ENCODE results near the gene KLHL42. TPM values are rescaled to one million over a fixed set of nuclear protein-coding genes. Genes with fewer than 3 reads are reported as not detected.

The KLHL42 gene
- total and polyA plus RNA-seq, 9 of the 15 experiments (the other 6 are each of a cell fraction or from before 2014, with no cell fraction given) = 1.5 to 11.8 (median 9.6) TPM

- WGBS (ENCODE audit: insufficient coverage, low coverage, missing lambda C conversion rate) = 49% methylated on average over 2 of the region's 2 CpGs
- POLR2A ChIA-PET = interaction anchor here (1.4 kb wide), 1 partner anchor 209 kb away, joined by 3 read pairs; no protein-coding TSS in a partner anchor
- no TSS peak for BruUV-seq (replicated peaks)
- CTCF ChIA-PET (ENCODE audit: low intra/inter-chr PET ratio) = interaction anchor here (0.6 to 2.3 kb wide), 6 partner anchors 89 to 1140 kb away, joined by 3 to 20 read pairs (median 4); no protein-coding TSS in a partner anchor
- peak; percentile 17 to 44 (median 41); a peak in 4 of 6 replicates for TF ChIP-seq CTCF (IDR thresholded peaks at IDR 0.05 in 2 of 3, conservative IDR thresholded peaks at IDR 0.05 in 1 of 3; ENCODE audit: insufficient read depth in 2 of 3, low read depth in 1 of 3, low read length in 3 of 3)
- peak; percentile 64 for TF ChIP-seq ESRRA (IDR thresholded peaks at IDR 0.05; ENCODE audit: borderline replicate concordance, low read depth)
- TF ChIP-seq SETDB1 (IDR thresholded peaks at IDR 0.05; ENCODE audit: low read length) = no peak
- TF ChIP-seq ATF7 (IDR thresholded peaks at IDR 0.05) = no peak
- TF ChIP-seq ZNF121 (CRISPR knock-in tag; conservative IDR thresholded peaks at IDR 0.05) = no peak
- TF ChIP-seq, protein P1, sequence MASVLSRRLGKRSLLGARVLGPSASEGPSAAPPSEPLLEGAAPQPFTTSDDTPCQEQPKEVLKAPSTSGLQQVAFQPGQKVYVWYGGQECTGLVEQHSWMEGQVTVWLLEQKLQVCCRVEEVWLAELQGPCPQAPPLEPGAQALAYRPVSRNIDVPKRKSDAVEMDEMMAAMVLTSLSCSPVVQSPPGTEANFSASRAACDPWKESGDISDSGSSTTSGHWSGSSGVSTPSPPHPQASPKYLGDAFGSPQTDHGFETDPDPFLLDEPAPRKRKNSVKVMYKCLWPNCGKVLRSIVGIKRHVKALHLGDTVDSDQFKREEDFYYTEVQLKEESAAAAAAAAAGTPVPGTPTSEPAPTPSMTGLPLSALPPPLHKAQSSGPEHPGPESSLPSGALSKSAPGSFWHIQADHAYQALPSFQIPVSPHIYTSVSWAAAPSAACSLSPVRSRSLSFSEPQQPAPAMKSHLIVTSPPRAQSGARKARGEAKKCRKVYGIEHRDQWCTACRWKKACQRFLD (CRISPR knock-in tag; IDR thresholded peaks at IDR 0.05) = no peak
- TF ChIP-seq RAD21 (CRISPR knock-in tag; conservative IDR thresholded peaks at IDR 0.05 in 1 of 2, IDR thresholded peaks at IDR 0.05 in 1 of 2) = 0 out of 4 replicates have a peak, but pooled peaks of 1 of the 2 experiments have one; percentile 21
- TF ChIP-seq NFATC3 (IDR thresholded peaks at IDR 0.05) = no peak
- TF ChIP-seq ZNF41 (CRISPR knock-in tag; conservative IDR thresholded peaks at IDR 0.05) = no peak
- no peak for TF ChIP-seq CHD1 (IDR thresholded peaks at IDR 0.05; ENCODE audit: low read length)
- in situ Hi-C loops (cut with MboI) = no loop called here
- Histone ChIP-seq H3K9me3 (replicated peaks; ENCODE audit: control insufficient read depth, insufficient read depth, low read depth, low read length) (no peaks in the 10 kb centered on the region), H3K4me2 (ENCODE audit: insufficient read depth, low read length) (no peak overlapping the region), H3K27ac (ENCODE audit: extremely low read depth, low read depth, low read length) (no peak overlapping the region), H3K27me3 (ENCODE audit: control insufficient read depth in 2 of 2, insufficient read depth in 2 of 2, low read length in 2 of 2) (no peaks in the 10 kb centered on the region), H3K79me2 (ENCODE audit: control insufficient read depth, insufficient read depth, low read length) (peaks cover 15% of the 10 kb centered on the region; the same call in 2 of the 3 replicates), H3K36me3 (ENCODE audit: control insufficient read depth, insufficient read depth, low read length) (peaks cover 83% of the 10 kb centered on the region), H2AFZ (ENCODE audit: low read depth, low read length) (no peak overlapping the region), H3K4me3 (no peak overlapping the region), H4K20me1 (replicated peaks; ENCODE audit: control insufficient read depth, insufficient read depth, low read length) (no peaks in the 10 kb centered on the region), H3K9me1 (ENCODE audit: control insufficient read depth, insufficient read depth, low read length) (no peaks in the 10 kb centered on the region), H3K4me1 (replicated peaks in 1 of 2; ENCODE audit: control insufficient read depth in 2 of 2, insufficient read depth in 2 of 2, low read length in 2 of 2) (no peaks in the 10 kb centered on the region), H3K9ac (ENCODE audit: insufficient read depth in 1 of 2, low read depth in 2 of 2, low read length in 2 of 2) (no peak overlapping the region)
- ATAC-seq (peak; percentile 78), FAIRE-seq (peak; percentile 77), DNase-seq (ENCODE audit: extremely low read depth in 1 of 4, low spot score in 3 of 4) (peak in 2 of 4 experiments; percentile 23 to 25)
- intact Hi-C loops (cut with micrococcal nuclease) = loop anchor here (2.0 to 10.0 kb wide), 3 partner anchors 89 to 1143 kb away; no protein-coding TSS in a partner anchor
These were observed 47.8 kb upstream of the KLHL42 start for GRCh38 chr12:27732281-27732680.

Data from K562 (cell line).